HG03066 (cell line): Measurements from ENCODE around the gene MMD2.

Experiments used
- ATAC-seq: cut with Tn5 transposase; IDR thresholded peaks from one replicate; pipeline ENCODE4 v1.9.1; 2021; ENCODE audit warnings: low read depth; ENCODE audit not compliant: unreplicated experiment

The MMD2 gene

GRCh38 chr7:4873071-4873944, 85.7 kb downstream of the MMD2 start:
- ATAC-seq: no peak

GRCh38 chr7:4871930-4872675, 86.9 kb downstream of the MMD2 start:
- ATAC-seq: no peak

- ATAC-seq: no peak
Observed at GRCh38 chr7:4871056-4871680, 87.8 kb downstream of the MMD2 start.

- no peak for ATAC-seq
Observed at GRCh38 chr7:4868493-4868892, 90.5 kb downstream of the MMD2 start.

- no peak for ATAC-seq
Observed at GRCh38 chr7:4866528-4867496, 92.2 kb downstream of the MMD2 start.

DNA sequence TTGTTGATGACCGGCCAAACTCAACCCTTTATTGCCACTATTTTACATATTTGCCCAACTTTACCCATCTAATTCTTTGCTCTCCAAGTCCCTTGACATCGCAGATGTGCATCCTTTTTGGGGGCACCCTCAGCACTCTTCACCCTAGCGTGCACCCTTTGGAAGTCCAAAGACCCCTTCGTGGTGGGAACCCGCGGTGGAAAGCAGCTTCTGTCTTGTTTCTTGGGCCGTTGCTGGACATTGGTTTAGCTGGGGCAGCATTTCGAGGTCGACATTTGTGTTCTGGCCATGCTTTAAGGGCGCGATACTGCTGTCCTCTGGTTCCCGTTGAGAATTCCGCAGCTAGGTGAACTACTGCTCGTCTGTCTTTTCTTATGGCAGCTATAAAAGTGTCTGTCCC, 96.8 kb downstream of the MMD2 start:
- no peak for ATAC-seq

DNA sequence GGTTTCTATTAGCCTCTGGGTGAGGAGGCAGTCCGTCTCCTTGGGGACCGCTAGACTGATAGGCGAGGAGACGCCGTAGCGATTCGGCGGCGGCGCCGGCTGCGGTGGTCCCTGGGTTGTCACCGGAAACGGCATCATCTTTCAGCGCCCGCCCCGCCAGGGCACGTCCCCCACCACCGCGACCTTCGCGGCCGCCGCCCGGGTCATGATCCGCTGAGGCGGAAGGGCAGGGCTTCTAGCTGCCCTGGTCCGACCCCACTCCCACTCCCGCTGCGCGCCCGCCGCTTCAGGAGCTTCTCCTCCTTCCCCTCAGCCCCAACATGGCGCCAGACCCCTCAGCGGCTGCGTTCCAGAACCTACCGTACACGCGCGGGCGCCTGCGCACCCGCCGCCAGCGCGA, 97.3 kb downstream of the MMD2 start, which contains the start of gene PAPOLB:
Gene PAPOLB, minus strand, starts transcription at position 358 of the 400 bp plus-strand sequence. Its CDS starts 220 bp downstream, at position 138.
- no peak for ATAC-seq

DNA sequence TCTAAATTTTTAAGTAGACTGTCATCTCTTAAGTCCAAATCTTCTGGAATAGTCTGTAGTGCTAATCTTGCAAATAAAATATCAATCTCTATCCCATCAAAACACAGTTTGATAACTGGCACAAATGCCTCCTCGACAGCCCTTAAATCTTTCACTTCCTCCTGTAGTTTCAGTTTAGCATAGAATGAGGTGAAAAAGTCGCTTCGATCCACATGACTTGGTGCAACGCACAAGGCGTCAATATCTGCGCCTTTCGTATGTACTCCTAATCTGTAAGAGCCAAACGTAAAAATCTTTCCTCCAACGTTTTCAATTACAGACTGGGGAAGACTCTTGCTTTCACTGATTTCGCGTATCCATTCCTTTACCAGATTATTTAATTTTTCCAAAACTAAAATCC, 97.8 kb downstream of the MMD2 start:
- ATAC-seq: no peak

DNA sequence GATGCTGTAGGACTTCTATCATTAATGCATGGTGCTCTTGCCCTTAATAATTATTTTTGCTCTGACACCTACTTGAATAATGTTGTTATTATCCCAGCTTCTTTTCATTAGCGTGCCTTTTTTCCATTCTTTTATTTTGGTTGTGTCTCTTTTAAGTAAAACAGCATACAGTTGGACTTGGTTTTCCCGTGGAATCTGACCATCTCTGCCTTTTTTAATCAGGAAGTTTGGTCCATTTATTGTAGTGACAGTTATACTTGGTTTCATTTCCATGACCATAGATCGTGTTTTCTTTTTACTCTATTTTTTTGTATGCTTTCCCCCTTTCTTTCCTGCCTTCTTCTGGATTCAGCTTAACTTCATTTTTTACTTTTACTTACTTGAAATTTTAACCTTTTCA, 101.8 kb downstream of the MMD2 start:
- ATAC-seq: no peak

- no peak for ATAC-seq
Observed at GRCh38 chr7:4856336-4857057, 102.5 kb downstream of the MMD2 start.
